ENCODE results near the gene SLC52A3.
"Not testable (repeated sequence)": the region's sequence is repeated elsewhere in the genome, so short reads cannot be mapped to it uniquely, and the experiment has no call there.

Gene SLC52A3

DNA sequence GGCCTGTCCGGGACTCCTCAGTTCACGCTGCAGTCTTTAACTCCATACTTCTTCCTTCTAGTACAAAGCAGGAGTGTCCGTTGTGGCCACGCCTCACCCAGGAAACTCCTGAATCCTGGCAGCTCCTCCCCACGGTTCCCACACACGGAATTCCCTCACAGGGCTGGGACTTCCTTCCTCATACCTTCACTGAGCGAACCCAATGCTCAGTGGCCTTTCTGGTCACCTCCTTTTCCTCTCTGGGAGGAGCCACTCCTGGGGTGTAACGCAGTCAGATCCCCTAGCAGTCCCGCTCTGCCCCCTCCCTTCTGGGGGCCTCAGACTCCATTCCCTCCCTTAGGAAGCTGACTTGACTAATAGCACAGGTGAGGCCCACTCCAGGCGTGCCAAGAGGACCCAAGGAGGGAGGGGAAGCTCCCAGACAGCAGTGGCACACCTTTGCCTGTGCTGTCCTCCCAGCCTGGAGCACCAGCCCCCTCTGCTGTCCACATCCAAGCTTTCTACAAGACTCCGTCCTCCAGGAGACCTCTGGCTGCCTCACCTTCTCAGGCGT lies at the start of gene SLC52A3:
SLC52A3 (minus strand) TSS at position 75 of the 553 bp plus-strand sequence. CDS start 2,726 bp downstream, outside the sequence.
- DNase-seq (ENCODE audit: low read depth in 3 of 3) = no peak

DNA sequence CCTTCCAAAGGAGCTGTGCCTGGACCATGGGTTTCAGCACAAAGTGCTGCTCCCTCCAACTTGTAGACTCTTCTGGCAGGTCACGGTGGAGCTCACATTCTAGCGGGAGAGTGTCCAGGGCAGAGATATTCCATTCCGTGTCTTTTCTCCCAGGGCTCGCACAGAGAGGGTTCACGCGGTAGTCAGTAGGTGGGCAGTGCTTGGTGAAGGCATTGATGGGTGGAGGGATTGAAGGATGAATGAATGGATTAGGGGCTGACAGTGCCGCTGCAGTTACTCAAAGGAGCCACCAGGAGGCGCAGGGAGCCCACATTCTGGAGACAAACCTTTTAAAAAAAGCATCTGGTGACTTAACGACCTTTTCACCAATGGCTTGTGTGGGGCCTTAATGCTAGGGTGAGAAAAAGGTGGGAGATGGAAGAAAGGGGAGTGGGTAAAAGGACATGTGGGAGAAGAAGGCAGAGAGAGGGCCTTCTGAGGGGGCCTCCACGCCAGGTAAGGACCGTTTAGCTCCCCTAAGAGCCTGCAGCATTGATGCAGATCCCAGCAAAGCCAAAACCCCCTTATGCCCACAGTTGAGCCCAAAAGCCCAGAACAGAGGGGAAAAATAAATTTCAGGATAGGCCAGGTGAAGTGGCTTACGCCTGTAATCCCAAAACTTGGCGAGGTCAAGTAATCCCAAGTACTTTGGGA lies 47.8 kb upstream of the SLC52A3 start:
- DNase-seq (ENCODE audit: low read depth in 3 of 3) = peak; percentile 26 to 46 (median 33)

DNA sequence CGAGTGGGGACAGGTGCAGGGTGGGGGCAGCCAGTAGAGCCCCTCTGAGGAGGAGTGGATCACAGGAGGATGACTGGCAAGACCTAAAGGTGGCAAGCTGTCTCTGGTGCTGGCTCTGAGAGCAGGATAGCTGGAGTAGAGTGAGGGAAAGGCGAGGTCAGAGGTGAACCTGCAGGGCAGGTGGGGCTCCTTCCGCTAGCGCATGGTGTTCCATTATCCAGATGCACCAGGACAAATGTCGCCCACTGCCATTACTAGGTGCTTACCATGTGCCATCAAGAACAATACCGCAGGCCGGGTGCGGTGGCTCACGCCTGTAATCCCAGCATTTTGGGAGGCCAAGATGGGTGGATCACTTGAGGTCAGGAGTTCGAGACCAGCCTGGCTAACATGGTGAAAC lies 46.9 kb upstream of the SLC52A3 start:
- no peak for DNase-seq (ENCODE audit: low read depth in 3 of 3)

DNA sequence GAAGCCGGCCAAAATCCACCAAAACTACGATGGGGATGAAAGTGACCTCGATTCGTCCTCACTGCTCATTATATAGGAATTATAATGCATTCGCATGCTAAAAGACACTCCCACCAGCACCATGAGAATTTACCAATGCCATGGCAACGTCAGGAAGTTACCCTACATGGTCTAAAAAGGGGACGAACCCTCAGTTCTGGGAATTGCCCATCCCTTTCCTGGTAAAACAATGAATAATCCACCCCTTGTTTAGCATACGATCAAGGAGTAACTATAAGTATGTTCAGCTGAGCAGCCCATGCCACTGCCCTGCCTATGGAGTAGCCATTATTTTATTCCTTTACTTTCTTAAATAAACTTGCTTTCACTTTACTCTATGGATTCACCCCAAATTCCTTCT lies 45.1 kb upstream of the SLC52A3 start:
- no peak for DNase-seq (ENCODE audit: low read depth in 3 of 3)

DNA sequence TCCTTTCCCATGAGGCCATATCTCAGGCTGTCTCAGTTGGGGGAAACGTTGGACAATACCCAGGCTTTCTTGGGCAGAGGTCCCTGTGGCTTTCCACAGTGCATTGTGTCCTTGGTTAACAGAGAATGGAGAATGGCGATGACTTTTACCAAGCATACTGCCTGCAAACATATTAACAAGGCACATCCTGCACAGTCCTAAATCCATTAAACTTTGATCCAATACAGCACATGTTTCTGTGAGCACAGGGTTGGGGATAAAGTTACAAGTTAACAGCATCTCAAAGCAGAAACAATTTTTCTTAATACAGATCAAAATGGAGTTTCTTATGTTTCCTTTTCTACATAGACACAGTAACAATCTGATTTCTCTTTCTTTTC lies 44.1 kb upstream of the SLC52A3 start:
- not testable (repeated sequence) for DNase-seq (ENCODE audit: low read depth in 3 of 3)

DNA sequence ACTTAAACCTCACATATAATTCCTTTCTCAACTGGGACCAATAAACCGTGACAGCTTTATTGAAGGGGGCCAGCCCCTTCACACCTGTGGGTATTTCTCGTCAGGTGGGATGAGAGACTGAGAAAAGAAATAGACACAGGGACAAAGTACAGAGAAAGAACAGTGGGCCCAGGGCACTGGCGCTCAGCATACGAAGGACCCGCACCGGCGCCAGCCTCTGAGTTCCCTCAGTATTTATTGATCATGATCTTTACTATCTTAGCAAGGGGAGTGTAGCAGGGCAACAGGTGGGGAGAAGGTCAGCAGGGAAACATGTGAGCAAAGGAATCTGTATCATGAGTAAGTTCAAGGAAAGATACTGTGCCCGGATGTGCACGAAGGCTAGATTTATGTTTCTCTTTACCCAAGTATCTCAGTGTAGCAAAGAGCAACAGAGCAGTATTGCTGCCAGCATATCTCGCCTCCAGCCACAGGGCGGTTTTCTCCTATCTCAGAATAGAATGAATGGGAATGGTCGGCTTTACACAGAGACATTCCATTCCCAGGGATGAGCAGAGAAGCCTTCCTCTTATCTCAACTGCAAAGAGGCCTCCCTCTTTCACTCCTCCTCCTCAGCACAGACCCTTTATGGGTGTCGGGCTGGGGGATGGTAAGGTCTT lies 43.6 kb upstream of the SLC52A3 start:
- DNase-seq (ENCODE audit: low read depth in 3 of 3) = not testable (repeated sequence)

DNA sequence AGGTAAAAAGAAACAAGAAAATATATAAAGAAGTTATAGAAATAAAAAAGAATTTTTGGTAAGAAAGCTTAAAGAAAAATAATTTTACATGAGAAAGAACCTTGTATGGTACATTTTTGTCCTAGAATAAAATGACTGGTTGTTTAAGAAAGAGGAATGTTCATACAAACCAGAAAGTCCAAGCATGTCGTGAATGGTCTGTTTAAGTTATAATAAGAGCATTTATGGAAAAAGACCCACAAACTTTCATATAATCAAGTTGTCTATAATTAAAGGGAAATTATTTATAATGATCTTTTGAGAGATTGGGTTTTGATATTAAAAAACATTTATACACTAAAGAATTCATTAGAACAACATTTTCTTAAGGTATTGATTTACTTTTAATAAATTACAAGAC lies 37.4 kb upstream of the SLC52A3 start:
- DNase-seq (ENCODE audit: low read depth in 3 of 3) = no peak

DNA sequence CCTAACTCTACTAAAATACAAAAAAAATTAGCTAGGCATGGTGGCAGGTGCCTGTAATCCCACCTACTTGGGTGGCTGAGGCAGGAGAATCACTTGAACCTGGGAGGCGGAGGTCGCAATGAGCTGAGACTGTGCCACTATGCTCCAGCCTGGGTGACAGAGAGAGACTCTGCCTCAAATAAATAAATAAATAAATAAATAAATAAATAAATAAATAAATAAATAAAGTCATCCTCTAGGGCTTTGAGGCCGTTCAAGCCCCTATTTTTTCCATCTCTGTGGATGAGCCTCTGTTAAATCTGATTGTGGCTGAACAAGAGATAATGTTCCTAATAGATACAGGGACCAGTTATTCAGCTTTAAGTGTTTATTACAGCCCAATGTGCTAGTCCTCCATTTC lies 33.4 kb upstream of the SLC52A3 start:
- DNase-seq (ENCODE audit: low read depth in 3 of 3) = no peak

DNA sequence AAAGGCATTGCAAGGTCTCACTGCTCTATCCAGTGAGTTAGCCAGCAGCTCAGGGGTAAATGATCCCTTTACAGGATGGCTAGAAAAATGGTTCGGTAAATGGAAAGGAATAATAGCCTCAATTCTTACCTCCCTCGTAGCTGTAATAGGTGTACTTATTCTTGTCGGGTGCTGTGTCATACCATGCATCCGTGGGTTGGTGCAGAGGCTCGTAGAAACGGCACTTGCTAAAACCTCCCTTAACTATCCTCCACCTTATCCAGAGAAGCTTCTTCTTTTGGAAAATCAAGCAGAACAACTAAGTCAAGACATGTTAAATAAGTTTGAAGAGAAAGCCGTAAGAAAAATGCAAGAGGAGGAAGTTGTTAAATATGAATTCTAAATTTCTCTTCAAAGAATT lies 31.7 kb upstream of the SLC52A3 start:
- DNase-seq (ENCODE audit: low read depth in 3 of 3) = not testable (repeated sequence)

DNA sequence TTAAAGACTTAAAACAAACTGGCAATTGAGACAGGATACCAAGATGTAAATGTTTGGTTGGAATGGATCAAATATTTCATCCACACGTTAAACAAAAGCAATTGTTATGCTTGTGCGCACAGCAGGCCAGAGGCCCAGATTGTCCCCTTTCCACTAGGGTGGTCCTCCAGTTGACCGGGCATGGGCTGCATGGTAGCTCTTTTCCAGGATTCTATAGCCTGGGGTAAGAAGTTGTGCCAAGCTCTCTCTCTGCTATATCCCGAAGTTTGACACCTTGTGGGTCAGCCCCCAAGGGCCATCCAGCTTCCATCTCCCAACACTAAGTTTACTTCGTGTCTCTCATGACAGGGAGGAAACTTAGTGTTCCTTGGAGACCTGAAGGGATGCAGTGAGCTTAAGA lies 30.4 kb upstream of the SLC52A3 start:
- not testable (repeated sequence) for DNase-seq (ENCODE audit: low read depth in 3 of 3)

DNA sequence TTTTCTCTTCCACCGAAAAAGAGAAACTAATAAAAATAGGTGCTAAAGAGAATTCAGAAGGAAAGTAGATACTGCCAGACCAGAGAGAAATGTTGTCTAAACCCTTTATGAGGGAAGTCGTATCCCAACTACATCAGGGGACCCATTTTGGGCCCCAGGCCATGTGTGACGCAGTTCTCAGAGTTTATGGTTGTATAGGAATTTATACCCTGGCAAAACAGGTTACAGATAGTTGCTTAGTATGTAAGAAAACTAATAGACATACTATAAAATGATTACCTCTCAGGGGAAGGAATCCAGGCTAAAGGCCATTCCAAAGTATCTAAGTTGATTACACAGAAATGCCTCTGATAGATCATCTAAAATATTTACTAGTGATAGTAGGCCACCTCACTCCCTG lies 28.6 kb upstream of the SLC52A3 start:
- no peak for DNase-seq (ENCODE audit: low read depth in 3 of 3)

DNA sequence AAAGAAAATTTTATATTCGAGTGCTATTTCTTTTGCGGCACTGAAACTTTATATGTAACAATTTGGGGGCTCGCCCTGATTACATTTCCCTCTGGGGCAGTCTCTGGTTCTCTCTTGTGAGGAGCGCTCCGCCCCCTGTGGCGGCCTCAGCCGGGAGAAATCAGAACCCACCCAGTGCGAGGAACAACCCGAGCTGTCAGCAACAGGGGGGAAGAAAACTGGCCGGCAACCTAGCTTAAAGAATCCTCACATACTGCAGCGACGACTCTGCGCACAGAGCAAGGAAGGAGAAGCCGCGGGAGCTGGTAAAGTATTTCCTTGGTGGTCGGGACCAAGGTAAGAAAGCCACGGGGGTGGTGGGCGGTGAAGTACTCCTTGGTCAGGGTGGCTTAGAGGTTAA lies 23.9 kb upstream of the SLC52A3 start:
- DNase-seq (ENCODE audit: low read depth in 3 of 3) = no peak

DNA sequence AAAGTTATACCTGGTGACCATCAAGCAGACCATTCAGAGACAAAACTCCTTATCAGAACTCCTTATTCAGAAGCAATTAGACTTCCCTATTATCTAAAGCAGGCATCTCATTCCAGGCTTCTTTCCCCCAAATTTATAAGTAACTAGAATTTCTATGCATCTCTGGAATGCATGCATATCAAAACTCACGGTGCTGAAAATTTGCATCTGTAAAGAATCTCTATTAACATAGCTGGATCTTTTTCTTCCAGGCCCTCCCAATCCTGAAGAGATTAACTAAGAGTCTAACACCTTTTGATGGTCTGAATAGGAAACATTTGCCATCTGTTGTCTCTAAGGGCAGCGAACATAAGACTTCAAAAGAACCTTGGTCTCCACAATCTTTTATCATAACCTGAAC lies 22.8 kb upstream of the SLC52A3 start:
- no peak for DNase-seq (ENCODE audit: low read depth in 3 of 3)

DNA sequence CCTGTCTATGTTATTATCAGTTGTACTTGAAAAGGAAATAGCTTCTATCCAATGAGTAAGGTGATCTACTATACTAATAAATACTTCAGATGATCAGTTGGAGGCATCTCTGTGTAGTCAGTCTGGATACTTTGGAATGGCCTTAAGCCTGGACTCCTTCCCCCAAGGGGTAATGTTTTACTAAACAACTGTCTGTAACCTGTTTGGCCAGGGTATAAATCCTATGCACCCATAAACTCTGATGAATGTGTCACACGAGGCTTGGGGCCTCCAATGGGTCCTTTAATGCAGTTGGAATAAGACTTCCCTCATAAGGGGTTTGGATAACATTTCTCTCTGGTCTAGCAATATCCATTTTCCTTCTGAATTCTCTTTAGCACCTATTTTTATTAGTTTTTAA lies 19.5 kb upstream of the SLC52A3 start:
- no peak for DNase-seq (ENCODE audit: low read depth in 3 of 3)

DNA sequence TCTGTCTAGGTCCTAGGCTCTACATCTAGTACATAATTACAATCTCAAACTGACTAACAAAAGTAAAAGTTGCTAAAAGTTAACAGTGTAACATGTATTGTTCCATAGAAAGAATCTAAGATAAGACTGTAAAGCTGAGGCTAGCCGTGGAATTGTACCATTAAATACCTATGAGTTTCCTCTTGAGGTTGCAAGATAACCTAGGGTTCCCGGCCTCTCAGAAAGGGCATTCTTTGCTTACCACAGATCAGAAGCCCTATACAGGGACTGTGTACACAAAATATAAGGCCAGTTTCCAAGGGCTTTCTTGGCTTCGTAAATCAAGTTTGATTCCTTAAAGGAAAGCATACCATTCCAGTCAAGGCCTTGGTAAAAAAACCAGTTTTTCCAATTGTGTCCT lies 11.5 kb upstream of the SLC52A3 start:
- DNase-seq (ENCODE audit: low read depth in 3 of 3) = no peak

DNA sequence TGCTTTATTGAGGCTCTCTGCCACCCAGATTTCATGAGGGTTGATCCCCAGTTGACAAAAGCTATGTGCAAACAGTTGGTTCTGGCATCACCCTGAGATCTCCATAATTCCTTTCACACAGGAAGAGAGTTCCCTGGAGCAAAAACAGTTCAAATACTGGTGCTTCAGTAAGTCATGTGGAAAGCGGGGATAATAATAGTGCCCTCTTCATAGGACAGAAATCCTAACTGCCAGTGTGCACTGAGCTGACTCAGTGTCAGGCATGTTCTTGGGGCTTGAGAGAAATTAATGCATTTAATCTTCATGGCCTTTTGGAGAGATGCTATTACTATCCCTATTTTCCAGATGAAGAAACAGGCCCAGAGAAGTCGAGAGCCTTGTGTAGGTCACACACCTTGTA lies 7.9 kb upstream of the SLC52A3 start:
- DNase-seq (ENCODE audit: low read depth in 3 of 3) = no peak

DNA sequence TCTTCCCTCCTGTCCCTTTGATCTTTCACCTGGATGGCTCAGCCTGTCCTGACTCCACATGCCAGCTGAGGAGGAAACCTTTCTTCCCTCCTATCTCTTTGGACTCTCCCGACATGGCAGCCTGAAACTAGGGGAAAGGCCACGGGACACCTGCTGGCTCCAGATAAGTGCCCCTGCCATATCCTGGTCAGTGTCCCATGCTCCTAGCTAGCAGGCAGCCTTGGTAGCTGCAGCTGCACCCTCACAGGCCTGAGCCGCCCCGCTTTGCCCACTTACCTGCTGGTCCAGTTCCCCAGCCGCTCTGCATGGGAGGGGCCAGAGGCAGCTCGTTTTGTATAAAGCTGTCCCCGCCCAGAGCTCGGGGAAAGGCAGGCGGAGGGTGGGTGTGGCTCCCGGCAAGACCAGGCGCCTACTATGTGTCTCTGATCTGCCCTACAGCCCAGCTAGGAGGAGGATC lies 7.4 kb upstream of the SLC52A3 start:
- no peak for DNase-seq (ENCODE audit: low read depth in 3 of 3)

DNA sequence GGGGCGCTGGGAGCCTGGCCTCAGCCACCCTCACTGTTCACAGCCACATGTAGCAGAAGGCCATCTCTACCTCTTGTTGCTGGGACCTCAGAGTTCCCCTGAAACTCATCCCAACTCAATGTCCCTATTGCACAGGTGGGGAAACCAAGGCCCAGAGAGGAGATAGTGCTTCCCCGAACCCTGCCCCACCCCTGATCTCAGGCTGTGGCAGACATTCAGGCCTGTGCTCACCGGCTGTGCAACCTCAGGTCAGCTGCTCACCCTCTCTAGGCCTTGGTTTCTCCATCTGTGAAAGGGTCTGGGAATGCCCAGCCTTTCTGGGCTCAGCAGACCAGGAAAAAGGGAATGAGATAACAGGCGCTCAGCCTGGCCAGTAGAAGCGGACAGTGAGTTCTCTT lies 6.4 kb upstream of the SLC52A3 start:
- DNase-seq (ENCODE audit: low read depth in 3 of 3) = no peak

DNA sequence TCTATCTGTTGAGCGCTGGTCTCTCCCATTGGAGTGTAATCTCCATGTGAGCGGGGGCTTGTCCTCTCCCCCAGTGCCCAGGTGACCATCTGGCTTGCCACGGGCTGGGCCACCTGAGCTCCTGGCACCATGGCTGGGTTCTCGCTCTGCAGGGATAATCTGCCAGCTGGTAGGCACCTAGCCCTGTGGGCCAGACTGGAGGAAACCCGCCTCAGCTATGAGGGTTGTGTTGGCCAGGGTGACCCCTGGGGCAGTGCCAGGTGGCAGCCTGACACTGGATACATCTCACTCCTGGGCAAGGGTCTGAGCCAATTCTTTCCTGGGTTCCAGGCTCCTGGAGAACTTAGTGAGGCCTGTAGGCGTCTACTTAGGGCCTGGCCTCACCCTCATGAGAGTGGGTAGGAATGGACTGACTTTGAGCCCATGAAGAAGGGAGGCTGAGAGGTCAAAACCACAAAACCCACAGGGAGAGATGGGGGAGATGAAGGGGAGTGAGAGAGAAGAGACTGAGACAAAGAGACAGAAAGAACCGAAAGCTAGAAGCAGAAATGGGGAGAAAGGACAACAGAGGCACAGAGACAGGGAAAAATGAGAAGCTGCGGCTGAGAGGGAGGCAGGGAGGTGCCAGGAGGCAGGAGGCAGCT lies 5.8 kb upstream of the SLC52A3 start:
- no peak for DNase-seq (ENCODE audit: low read depth in 3 of 3)

DNA sequence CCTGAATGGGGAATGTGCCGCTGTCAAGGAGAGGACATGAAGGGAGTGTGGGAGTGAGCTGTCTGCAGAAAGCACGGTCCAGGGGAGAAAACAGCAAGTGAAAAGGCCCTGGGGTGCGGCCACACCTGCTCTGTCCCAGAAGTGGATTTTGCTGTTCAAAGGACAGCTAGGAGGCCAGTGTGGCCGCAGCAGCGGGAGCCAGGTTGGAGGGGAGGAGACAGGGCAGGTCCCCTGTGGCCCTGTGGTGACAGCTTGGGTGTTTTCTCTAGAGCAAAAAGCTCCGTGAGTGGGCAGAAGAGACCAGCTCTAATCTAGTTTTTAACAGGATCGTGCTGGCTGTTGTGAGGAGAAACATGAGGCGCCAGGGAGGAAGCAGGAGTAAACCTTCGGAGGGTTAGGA lies 4.5 kb upstream of the SLC52A3 start:
- DNase-seq (ENCODE audit: low read depth in 3 of 3) = no peak

DNA sequence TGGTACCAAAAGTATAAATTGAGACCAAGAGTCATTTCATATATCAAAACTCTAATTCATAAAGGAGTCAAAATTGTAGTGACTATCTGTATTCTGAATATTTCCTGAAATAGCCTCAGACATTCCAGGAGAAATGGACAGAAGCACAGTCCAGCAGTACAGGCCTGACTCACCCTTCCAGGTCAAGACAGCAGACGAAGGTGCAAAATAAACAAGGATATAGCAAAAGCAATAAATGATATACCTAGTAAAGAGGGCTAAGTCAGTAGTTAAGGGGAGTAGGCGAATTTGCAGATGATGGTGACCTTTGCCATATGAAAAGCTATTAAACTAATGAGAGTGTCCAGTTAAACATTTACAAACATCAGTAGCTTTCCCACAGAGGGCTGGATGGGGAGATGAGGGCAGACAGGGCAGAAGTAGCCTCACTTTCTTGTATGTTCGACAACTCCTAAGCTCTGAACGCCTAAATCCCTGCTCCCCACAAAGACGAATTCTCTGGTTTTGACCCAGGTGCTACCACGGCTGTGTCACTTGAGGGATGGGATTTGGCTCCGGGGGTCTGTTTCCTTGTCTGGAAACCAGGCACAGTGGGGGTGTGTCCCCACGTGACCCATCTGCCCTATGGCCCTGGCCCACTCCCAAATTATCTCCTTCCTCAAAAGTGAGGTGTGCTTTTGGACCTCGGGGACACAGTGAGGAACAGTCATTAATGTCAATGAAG lies 3.6 kb upstream of the SLC52A3 start:
- no peak for DNase-seq (ENCODE audit: low read depth in 3 of 3)

DNA sequence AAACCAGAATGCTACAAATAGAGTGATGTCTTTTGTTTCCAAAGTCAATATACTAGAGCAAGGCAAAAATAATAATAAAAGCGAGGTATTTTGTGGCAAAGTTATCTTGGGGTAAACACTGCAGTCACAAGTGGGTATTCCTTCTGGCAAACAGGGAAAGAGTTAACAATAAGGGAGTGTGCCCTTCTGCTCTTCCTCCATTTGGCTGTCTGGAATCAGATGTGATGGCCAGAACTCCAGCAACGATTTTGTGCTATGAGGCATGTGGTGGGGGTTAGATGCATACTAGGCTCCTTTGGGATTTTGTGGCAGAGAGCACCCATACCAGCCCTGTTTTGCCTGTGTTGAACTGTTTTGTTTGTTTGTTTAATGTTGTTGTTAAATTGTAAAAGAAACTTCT lies 2.4 kb upstream of the SLC52A3 start:
- DNase-seq (ENCODE audit: low read depth in 3 of 3) = no peak

Data from stimulated activated CD4-positive, alpha-beta T cell treated with anti-CD3 and anti-CD28 coated beads, TNF-alpha, amount 100 ng/mL, for 48 hours (primary cell).